HS-27A (cell line): ENCODE results near the gene NOS1.
"Not testable (repeated sequence)": the region's sequence is repeated elsewhere in the genome, so short reads cannot be mapped to it uniquely, and the experiment has no call there.

ENCODE experiments used
- DNase-seq: peaks from one replicate; pipeline ENCODE4 v3.0.0-alpha.2; 2012; ENCODE audit warnings: low read depth, missing footprints

NOS1 gene

GRCh38 chr12:117262749-117263148 is 98.7 kb downstream of the NOS1 start:
- no peak for DNase-seq

GRCh38 chr12:117261247-117261646 is 100.2 kb downstream of the NOS1 start:
- DNase-seq, result peak; percentile 14

GRCh38 chr12:117255386-117255785 is 106.0 kb downstream of the NOS1 start:
- no peak for DNase-seq

- no peak for DNase-seq
Observed at GRCh38 chr12:117243488-117243887, 117.9 kb downstream of the NOS1 start.

GRCh38 chr12:117241697-117242096 is 119.7 kb downstream of the NOS1 start:
- DNase-seq, result no peak

GRCh38 chr12:117240081-117240755 is 121.2 kb downstream of the NOS1 start:
- DNase-seq, result no peak

- peak; percentile 19 for DNase-seq
Observed at GRCh38 chr12:117236456-117237001, 124.9 kb downstream of the NOS1 start.

GRCh38 chr12:117235261-117235660 is 126.2 kb downstream of the NOS1 start:
- DNase-seq, result no peak

GRCh38 chr12:117234441-117234840 is 127.0 kb downstream of the NOS1 start:
- no peak for DNase-seq

GRCh38 chr12:117231750-117232149 is 129.7 kb downstream of the NOS1 start:
- DNase-seq, result no peak

- DNase-seq, result no peak
Observed at GRCh38 chr12:117228239-117228638, 133.2 kb downstream of the NOS1 start.

GRCh38 chr12:117227000-117227653 is 134.3 kb downstream of the NOS1 start:
- no peak for DNase-seq

- no peak for DNase-seq
Observed at GRCh38 chr12:117226505-117226904, 134.9 kb downstream of the NOS1 start.

- DNase-seq, result no peak
Observed at GRCh38 chr12:117225179-117225578, 136.2 kb downstream of the NOS1 start.

GRCh38 chr12:117220947-117221346 is 140.5 kb downstream of the NOS1 start:
- not testable (repeated sequence) for DNase-seq

- no peak for DNase-seq
Observed at GRCh38 chr12:117218149-117218548, 143.3 kb downstream of the NOS1 start.

GRCh38 chr12:117216686-117217085 is 144.7 kb downstream of the NOS1 start:
- DNase-seq, result no peak

- DNase-seq, result no peak
Observed at GRCh38 chr12:117214797-117215196, 146.6 kb downstream of the NOS1 start.

GRCh38 chr12:117213295-117213808 is 148.1 kb downstream of the NOS1 start:
- DNase-seq, result no peak

GRCh38 chr12:117212563-117213190 is 148.7 kb downstream of the NOS1 start:
- DNase-seq, result no peak

GRCh38 chr12:117210266-117210918 is 151.0 kb downstream of the NOS1 start:
- no peak for DNase-seq

- DNase-seq, result no peak
Observed at GRCh38 chr12:117209626-117210025, 151.8 kb downstream of the NOS1 start.
